LHCN-M2 (cell line): ENCODE measurements around the gene HES1. TPM values are rescaled to one million over a fixed set of nuclear protein-coding genes. Genes with fewer than 3 reads are reported as not detected.

Experiments
- DNase-seq: peaks from one replicate; pipeline ENCODE4 v3.0.0-alpha.2; 2012; ENCODE audit warnings: low read depth
- total RNA-seq: library from RNA; depleted of rRNA; stranded (reverse); fragments of >200 nt; gene quantifications from 2 replicates; pipeline ENCODE4 v1.2.3, GENCODE V29; 2014

The HES1 gene
- total RNA-seq, 1 experiment from 2014 or later: 0.52 TPM

DNA sequence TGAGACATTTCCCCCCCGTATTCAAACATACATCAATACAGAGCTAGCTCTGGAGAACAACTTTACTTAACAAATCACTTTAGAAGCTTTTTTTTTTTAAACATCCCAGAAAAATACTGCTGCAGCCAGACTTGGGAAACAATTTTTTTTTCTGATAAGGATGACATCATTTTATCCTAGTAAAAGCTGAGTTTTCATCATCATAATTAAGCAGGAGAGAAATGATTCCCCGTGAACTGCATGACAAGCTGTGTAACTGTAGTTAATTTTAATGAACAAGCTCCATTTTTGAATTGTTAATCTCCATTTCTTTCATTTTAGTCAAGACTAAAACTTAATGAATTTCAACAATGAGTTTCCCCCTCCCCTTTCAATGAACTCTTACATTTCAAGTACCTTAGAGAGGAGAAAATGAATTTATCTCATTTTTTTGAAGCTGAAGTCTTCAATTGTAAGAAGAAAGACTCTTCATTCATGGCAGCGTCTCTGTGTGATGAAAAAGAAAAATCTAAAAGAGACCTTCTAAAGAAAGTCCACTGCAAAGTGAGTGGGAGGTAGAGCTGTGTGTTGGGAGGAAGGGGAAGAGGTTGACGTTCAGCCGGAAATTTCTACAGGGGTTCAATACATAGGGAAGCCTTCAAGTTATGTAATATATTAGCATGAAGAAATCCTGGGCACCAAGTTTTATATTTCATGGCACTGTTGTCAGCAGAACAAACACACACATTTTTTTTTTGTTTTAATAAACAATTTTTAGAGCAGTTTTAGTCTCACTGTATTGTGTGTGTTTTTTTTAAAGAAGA lies 31.7 kb downstream of the HES1 start:
- DNase-seq: no peak

DNA sequence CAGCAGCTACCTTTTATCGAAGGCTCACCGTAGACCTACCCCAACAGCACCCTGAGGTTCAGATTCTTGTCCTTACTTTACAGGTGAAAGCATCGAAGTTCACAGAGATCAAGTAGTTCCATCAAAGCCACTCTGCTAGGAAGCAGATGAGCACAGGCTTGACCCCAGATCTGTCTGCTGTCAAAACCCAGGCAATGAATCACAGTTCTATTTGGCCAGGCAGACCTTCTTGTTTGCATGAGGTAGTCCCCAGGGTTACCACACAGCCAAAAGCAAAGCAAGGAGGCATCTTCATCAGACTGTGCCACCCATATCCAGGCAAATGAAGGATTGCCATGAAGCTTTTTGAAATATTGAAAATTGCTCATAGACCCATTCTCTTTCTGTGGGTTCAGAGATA lies 33.0 kb downstream of the HES1 start:
- DNase-seq: no peak

DNA sequence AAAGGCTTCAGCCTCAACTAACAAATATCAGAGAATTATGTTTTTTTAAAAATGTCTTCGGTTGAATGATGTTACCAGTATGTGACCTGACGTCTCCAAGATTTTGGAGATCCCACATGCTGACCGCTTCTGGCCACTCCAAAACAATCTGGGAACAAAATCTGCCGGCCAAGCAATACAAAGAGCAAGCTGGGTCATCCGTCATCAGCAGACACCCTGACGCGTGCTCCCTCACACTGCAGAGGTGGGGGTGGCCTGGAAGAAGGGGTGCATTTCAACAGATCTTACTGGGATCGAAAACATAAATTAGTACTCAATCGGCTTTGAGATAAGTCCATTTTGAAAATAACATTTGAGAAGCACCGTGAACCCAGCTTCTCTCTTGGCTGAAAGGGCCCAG lies 33.6 kb downstream of the HES1 start:
- DNase-seq: no peak

DNA sequence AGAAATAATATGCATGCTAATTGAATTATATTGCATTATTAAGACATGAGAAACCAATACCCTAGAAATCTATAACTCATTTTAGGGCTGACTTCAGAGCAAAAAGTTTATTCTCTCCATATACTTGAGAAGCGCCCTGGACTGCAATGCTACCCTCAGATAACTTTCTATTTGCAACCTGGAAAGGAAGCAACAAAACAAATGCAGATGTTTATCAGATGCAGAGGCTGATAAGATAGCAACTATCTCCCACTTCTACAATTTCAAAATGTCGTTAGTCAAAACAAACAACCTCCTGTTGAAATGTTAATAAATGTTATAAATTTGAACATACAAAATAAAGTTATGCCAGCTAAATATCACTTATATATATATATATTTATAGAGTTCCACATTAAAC lies 34.8 kb downstream of the HES1 start:
- no peak for DNase-seq

DNA sequence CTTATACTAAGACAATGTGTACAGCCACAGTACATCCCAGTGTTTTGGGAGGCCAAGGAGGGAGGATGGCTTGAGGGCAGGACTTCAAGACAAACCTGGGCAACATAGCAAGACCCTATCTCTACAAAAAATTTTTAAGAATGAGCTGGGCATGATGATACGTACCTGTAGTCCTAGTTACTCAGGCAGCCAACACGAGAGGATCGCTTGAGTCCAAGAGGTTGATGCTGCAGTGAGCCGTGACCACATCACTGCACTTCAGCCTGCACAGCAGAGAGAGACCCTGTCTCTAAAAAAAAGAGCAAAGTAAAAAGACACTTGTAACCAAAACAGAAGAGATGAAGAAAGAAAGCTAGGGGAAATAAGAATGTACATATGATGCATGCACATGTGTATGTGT lies 38.5 kb downstream of the HES1 start:
- DNase-seq: no peak

DNA sequence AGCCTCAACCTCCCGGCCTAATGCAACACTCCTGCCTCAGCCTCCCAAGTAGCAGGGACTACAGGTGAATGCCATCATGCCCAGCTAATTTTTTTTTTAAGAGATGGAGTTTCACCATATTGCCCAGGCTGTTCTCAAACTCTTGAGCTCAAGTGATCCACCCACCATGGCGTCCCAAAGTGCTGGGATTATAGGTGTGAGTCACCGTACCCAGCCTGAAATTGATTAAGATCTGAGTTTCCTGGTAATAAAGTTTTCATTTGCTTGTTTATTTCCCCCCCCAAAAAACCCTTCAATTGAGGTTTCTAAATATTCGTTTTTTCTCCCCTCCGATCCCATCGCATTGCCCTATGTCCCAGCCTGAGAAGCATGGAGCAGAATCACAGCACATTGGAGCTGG lies 39.0 kb downstream of the HES1 start:
- DNase-seq: no peak

DNA sequence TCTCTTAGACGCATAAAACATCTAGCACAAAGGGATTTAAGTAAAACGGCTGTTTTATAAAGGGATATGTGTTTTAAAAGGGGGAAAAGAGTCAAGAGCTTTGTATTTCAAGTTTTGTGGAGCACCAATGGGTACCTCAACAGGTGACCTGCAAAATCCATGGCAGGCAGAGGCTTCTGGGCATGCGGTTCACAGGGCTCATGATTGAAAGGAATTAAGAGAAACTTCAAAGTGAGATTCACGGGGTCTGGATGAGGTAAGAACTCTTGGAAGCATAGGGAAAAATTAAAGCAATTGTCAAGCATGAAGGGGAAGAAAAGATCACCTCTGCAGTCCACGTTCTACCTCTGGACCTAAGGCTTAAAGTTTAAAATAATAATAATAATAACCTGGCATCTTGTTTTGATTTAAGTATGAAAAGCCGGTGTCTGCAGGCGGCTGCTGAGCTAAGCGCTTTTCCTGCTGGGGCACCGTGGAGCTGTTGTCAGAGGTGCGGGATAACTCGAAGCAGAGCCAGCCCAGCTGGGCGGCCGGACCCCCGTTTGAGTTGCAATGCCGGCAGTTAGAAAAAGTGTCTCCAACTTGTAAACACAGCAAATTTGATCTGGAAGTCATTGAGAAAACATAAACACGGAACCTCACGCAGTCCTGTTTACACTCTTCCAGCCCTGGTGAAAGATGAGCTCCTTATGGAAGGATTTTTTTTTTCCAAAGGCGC lies 40.5 kb downstream of the HES1 start:
- DNase-seq: no peak

DNA sequence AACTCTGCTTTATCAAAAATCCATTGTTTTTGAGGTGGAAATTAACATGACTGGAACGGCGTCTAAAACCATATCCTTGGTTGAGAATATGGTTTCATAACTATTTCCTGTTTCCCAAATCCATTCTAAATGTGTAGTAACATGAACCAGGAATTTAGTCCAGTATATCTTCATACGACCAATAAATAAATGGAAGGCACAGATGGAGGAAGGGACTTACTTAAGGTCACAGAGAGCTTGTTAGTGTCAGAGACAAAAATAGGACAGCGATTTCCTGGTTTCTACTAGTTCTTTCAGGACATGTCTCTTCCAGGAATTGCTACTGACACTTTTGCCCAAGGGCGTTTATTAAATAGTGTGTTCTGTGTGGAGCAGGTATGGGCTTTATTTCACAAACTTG lies 41.2 kb downstream of the HES1 start:
- DNase-seq: no peak

DNA sequence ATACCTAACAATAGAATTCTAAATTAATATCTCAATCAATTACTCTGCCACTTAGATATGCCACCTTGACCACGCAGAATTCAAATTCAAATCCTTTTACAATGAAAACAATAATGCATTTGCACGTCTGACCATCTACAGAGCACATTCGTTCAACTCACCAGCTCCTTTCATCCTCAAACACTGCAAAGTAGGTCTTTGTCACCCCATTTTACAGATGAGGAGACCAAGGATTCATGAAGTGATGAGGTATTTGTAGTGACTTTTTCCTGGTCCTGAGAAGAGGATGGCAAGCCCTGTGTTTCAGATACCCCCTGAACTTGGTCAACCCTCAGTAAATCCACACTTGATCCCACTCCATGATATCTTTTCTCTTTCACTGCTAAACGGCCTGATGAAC lies 42.2 kb downstream of the HES1 start:
- no peak for DNase-seq

DNA sequence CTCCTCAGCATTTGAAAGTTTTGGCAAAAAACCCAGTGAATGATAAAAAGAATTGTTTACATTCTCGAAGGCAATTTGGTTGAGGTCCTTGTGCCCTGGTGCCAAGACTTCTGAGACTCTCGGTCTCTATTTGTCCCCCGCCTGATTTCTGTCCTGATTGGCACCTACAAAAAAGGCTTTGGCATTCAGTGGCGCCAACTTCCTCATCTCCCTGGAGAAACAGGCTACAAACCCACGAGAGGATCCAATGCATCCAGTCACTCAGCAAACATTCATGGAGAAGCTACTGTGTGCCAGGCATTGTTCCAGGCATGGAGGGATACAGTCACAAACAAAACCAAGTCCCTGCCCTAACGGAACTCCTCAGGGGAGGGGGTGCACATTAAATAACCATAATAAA lies 42.7 kb downstream of the HES1 start:
- no peak for DNase-seq

DNA sequence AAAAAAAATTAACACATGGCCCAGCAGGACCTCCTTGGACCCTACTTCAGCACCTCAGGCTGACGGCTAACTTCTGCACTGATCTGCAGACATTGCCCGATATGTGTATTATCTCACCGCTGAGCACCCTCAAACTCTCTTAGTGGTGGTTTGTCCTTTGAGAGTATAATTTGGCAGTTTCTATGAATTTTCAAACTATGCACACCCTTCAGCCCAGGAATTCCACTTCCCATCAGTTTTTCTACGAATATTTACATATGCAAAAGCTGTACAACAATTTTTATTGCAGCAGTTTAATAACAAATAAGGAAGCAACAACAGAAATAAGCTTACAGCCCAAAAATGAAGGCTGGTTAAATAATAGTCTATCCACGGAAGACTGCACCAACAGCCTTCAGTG lies 44.6 kb downstream of the HES1 start:
- no peak for DNase-seq

DNA sequence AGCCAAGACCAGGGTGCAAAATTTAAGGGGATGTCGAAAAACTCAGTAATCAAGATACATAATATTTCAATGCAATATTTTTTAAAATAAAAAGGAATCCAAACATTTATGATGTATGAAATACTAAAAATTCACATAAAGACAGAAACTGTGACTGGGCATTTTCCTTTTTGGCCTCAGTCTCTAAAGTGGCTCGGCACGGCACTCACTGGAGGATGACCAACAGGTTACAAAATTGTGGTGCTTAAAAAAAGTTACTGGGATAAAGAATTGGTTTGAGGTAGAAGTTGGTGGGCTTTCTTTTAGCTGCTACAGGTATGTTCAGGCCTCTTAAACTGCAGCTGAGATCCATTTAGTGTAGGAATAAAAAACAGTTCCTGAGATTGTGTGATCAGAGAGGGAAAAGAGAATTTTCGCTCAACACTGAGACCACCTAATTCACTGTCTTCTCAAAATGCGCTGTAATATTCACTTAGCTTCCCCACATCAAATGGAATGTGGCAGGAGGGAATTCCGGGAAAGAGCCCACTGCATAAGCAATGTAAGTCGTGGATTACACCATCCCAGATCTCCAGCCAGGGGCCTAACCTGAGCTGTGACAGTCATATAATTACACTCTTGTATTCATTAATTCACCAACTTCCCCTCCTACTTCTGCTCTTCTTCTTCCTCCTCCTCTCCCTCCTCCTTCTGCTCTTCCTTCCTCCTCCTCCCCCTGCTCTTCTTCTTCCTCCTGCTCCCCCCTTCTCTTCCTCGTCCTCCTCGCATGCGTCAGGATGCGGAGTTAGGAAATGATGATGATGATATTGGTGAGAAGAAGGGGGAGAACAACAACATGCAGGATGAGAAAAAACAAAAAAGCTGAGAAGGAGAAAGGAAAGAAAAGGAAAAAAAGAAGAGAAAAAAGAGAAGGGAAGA lies 45.9 kb downstream of the HES1 start:
- DNase-seq: no peak

DNA sequence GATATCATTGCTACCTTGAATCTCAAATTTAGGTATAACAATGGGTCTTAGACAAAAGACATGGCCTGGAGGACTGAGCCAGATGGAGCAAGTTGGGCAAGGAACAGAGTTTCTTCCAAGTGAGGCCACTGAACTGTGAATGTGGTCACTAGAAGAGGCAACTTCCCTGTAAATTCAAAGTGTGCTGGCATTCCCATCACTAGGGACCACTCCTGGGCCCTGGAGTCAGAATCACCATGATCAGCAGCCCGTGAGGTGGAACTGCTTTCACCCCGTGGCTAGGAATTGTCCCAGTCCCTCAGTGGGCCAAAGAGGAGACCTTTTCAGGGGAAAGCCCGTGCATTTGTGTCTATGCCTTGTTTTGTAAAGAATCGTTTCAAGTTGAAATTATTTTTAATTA lies 47.3 kb downstream of the HES1 start:
- DNase-seq: no peak

DNA sequence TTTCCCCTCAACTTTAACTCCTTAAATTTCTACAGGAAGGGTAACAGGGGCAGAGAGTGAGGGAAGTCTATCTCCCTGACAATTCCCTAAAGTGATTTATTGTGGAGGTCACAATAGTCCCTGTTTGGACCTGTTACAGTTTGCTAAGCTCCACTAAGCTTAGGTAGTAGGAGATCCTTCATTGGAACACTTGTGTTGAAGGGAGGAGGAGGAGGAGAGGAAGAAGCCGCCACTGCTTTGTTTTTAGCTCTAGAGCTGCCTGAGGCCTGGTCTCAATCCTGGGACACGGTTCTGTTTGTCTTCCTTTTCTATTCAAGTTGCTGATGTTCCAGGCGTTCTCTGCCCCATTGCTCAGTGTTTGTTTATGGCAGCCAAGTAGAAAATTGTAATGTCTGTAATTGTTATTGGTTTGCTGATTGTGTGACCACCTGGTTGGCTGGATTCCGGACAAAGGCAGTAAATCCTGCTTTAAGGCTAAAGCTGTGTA lies 48.4 kb downstream of the HES1 start:
- no peak for DNase-seq

DNA sequence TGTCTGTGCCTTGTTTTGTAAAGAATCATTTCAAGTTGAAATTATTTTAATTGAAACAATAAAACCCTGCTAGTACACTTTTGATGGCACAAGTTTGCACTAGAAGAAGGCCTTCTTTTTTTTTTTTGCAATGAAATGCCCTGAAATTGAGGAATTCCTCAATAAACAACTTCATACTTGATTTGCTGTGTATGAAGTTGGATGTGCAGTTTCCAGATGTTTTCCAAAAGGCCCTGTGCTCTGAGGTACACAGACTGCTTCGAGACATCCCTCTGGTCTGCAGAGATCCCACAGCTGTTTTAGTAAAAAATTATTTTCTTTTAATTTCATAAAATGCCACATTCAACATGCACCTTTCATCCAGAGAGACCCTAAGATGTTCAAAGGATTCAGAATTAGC lies 48.9 kb downstream of the HES1 start:
- no peak for DNase-seq

DNA sequence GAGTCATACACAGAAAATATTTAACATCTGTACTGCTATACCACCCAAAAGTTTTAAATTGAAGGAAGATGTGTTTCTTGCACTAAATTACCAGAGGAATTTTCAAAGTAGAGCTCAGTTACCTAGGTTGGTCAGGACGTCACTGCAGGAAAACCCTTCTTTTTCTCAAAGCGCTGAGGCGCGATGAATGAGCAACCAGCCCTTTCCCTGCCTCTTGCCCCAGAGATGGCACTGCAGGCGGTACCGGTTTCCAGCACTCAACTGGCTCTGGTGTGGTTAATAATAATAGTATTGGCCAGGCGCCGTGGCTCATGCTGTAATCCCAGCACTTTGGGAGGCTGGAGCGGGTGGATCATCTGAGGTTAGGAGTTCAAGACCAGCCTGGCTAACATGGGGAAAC lies 49.3 kb downstream of the HES1 start:
- DNase-seq: no peak

DNA sequence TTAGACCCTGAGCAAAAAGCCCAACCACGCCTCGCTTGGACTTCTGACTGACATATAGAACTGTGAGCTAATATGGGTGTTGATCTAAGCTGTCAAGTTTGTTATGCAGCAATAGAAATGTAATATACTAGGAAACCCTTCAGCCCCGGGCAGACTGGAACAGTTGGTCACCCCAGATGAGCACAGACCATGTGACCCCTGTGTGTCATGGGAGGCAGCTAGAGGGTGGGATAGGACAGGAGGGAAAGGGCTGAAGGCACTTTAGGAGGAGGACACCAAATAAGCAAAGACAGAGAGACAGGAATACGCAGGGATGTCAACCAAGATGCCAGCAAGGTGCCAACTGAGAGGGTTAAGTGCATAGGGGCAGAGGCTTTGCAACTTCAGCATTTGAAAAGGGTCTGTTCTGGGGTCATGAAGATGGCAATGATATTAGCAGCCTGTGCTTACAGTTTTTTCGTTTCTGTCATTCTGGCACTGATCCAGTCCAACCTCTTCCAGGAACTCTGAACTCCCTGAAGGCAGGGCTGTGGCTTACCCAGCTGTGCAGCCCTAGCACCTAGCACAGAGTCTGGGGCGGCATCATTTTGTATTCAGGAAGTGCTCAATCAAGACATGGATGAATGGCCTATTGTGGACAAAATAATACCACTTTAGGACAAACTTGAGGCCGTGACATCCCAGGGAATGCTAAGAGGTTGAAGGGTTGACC lies 51.4 kb downstream of the HES1 start:
- no peak for DNase-seq
